K562 (cell line): ENCODE results near the gene MSTN. TPM values are rescaled to one million over a fixed set of nuclear protein-coding genes. Genes with fewer than 3 reads are reported as not detected.

Experiments used
- ATAC-seq: fragments of 200-7000 bp; cut with Tn5 transposase; 3 replicates; pipeline ENCODE4 v1.9.1; 2020; ENCODE audit warnings: moderate library complexity
- BruUV-seq: library from RNA; stranded (reverse); fragments of 400-500 nt; replicated peaks from 2 replicates; lab custom pipeline; 2021; lab: Mats Ljungman, UMichigan
- CTCF ChIA-PET: fragments of 300-600 bp; formaldehyde crosslinking; extraction: SDS; loops from one replicate; lab custom pipeline; 2021; ENCODE audit warnings: low intra/inter-chr PET ratio; lab: Yijun Ruan, JAX
- POLR2A ChIA-PET: fragments of 300-600, 350-650 bp; sonication (Branson Sonifier 250); formaldehyde crosslinking; extraction: SDS; loops from one replicate; lab custom pipeline; 2021; ENCODE audit warnings: antibody characterized with exemption, inconsistent platforms; lab: Yijun Ruan, JAX
- DNase-seq, 4 experiments: peaks; one replicate each; pipeline versions ENCODE4 v3.0.0 to v3.0.0-alpha.2; 2011 to 2018; ENCODE audit warnings: low spot score in 3 of 4, mixed read lengths in 3 of 4; ENCODE audit errors: extremely low read depth in 1 of 4
- FAIRE-seq: peaks from 2 replicates; lab custom pipeline; 2011; peaks lifted over from hg19 to GRCh38; lab: Jason Lieb, UNC
- H2AFZ ChIP-seq: 2 replicates; pipeline ENCODE4 v1.6.0; 2011; ENCODE audit warnings: low read depth, low read length, control low read depth, inconsistent platforms
- H3K27ac ChIP-seq: fragments of 200-600 bp; 3 replicates; pipeline ENCODE4 v1.8.0; 2011; ENCODE audit warnings: low read depth, mild to moderate bottlenecking, control low read depth, inconsistent platforms, low read length, moderate library complexity, mixed read lengths; ENCODE audit errors: extremely low read depth
- H3K27me3 ChIP-seq, 2 experiments: fragments of 300-600 bp in 1 of 2; 2 replicates in 1 of 2; 3 replicates in 1 of 2; pipeline versions ENCODE4 v1.6.0 to v1.8.0; 2011; ENCODE audit warnings: inconsistent platforms in 2 of 2, low read length in 2 of 2, mild to moderate bottlenecking in 1 of 2, mixed read lengths in 1 of 2, moderate library complexity in 1 of 2; ENCODE audit not compliant: control insufficient read depth in 2 of 2, insufficient read depth in 2 of 2
- H3K36me3 ChIP-seq: fragments of 300-600 bp; 3 replicates; pipeline ENCODE4 v1.8.0; 2011; ENCODE audit warnings: mild to moderate bottlenecking, low read length, inconsistent platforms; ENCODE audit not compliant: control insufficient read depth, insufficient read depth
- H3K4me1 ChIP-seq, 2 experiments: fragments of 200-600 bp in 1 of 2; replicated peaks in 1 of 2; 2 replicates in 1 of 2; 3 replicates in 1 of 2; pipeline versions ENCODE4 v1.5.1 to v1.8.0; 2011; ENCODE audit warnings: inconsistent platforms in 2 of 2, low read length in 2 of 2, mild to moderate bottlenecking in 1 of 2, mixed read lengths in 1 of 2, moderate library complexity in 1 of 2; ENCODE audit not compliant: control insufficient read depth in 2 of 2, insufficient read depth in 2 of 2
- H3K4me2 ChIP-seq: 2 replicates; pipeline ENCODE4 v1.6.1; 2011; ENCODE audit warnings: low read length, control low read depth, inconsistent platforms, mixed read lengths; ENCODE audit not compliant: insufficient read depth
- H3K4me3 ChIP-seq: fragments of 200-600 bp; sonication (generic), shearing (Covaris generic); 2 replicates; pipeline ENCODE4 v1.5.1; 2016; ENCODE audit warnings: control low read depth, inconsistent platforms
- H3K79me2 ChIP-seq: fragments of 200-600 bp; 3 replicates; pipeline ENCODE4 v1.8.0; 2011; ENCODE audit warnings: low read length, inconsistent platforms; ENCODE audit not compliant: control insufficient read depth, insufficient read depth
- H3K9ac ChIP-seq, 2 experiments: 2 replicates each; pipeline versions ENCODE4 v1.6.0 to v1.6.1; 2011; ENCODE audit warnings: low read depth in 2 of 2, low read length in 2 of 2, control low read depth in 1 of 2, inconsistent platforms in 1 of 2, mild to moderate bottlenecking in 1 of 2, mixed read lengths in 1 of 2; ENCODE audit not compliant: insufficient read depth in 1 of 2
- H3K9me1 ChIP-seq: one replicate; pipeline ENCODE4 v1.6.0; 2011; ENCODE audit warnings: inconsistent platforms, mild to moderate bottlenecking, low read length, moderate library complexity; ENCODE audit not compliant: control insufficient read depth, insufficient read depth
- H3K9me3 ChIP-seq: replicated peaks from 2 replicates; pipeline ENCODE4 v1.5.1; 2011; ENCODE audit warnings: low read depth, low read length, inconsistent platforms; ENCODE audit not compliant: control insufficient read depth, insufficient read depth
- H4K20me1 ChIP-seq: replicated peaks from 2 replicates; pipeline ENCODE4 v1.6.1; 2011; ENCODE audit warnings: low read length, inconsistent platforms, mixed read lengths; ENCODE audit not compliant: control insufficient read depth, insufficient read depth
- DPF2 ChIP-seq: fragments of 450-650 bp; IDR thresholded peaks from 2 replicates; pipeline ENCODE4 v1.6.1; 2016
- EGR1 ChIP-seq: fragments of 450-650 bp; conservative IDR thresholded peaks from 2 replicates; pipeline ENCODE4 v1.6.1; 2017; ENCODE audit warnings: mild to moderate bottlenecking
- ETV1 ChIP-seq: fragments of 450-650 bp; conservative IDR thresholded peaks from 2 replicates; pipeline ENCODE4 v1.6.1; 2016; ENCODE audit warnings: missing genetic modification characterization, control low read depth, low read depth, missing compliant biosample characterization
- MXI1 ChIP-seq: IDR thresholded peaks from 2 replicates; pipeline ENCODE4 v1.6.1; 2011; ENCODE audit warnings: low read depth, mild to moderate bottlenecking, improper control_type of control experiment, low read length
- NCOR1 ChIP-seq: fragments of 450-650 bp; IDR thresholded peaks from 2 replicates; pipeline ENCODE4 v1.6.1; 2016; ENCODE audit warnings: mild to moderate bottlenecking, moderate library complexity
- PCBP2 ChIP-seq: fragments of 200-400 bp; formaldehyde crosslinking; IDR thresholded peaks from 2 replicates; pipeline ENCODE4 v1.6.1; 2018; ENCODE audit warnings: low read length, low read depth, mild to moderate bottlenecking, moderate library complexity; ENCODE audit not compliant: poor library complexity, severe bottlenecking
- POLR2H ChIP-seq: IDR thresholded peaks from 2 replicates; pipeline ENCODE4 v1.6.1; 2016; ENCODE audit warnings: missing genetic modification characterization, low read depth, mild to moderate bottlenecking, control low read depth, missing compliant biosample characterization, moderate library complexity
- STAT5A ChIP-seq: IDR thresholded peaks from 2 replicates; pipeline ENCODE4 v1.6.1; 2012; ENCODE audit warnings: low read length, inconsistent platforms, borderline replicate concordance
- U2AF1 ChIP-seq: fragments of 200-400 bp; formaldehyde crosslinking; optimal IDR thresholded peaks from 2 replicates; pipeline ENCODE3; 2017; ENCODE audit warnings: mild to moderate bottlenecking, low read depth, low read length, moderate library complexity
- ZEB2 ChIP-seq: fragments of 450-650 bp; IDR thresholded peaks from 2 replicates; pipeline ENCODE4 v1.6.1; 2016
- ZNF408 ChIP-seq: fragments of 250-450 bp; sonication (Bioruptor Pico); IDR thresholded peaks from 2 replicates; pipeline ENCODE4 v1.4.0; 2020; ENCODE audit warnings: low read depth, mild to moderate bottlenecking, moderate library complexity
- ZNF57 ChIP-seq: fragments of 450-650 bp; formaldehyde crosslinking; IDR thresholded peaks from 2 replicates; pipeline ENCODE4 v1.4.0; 2020; ENCODE audit warnings: mild to moderate bottlenecking, moderate library complexity
- WGBS: fragments of 100-300 bp; shearing (Covaris generic); methylation state at CpG from one replicate; pipeline ENCODE4 v1.1.6; 2016; ENCODE audit warnings: low coverage, mixed read lengths; ENCODE audit not compliant: insufficient coverage; ENCODE audit errors: missing lambda C conversion rate; 5-methylcytosine and 5-hydroxymethylcytosine counted together
- in situ Hi-C: fragments of 300-500 bp; cut with MboI; formaldehyde crosslinking; loops from 4 replicates; pipeline ENCODE4 v1.15.0; 2018; ENCODE audit warnings: inconsistent platforms, mixed read lengths
- intact Hi-C: fragments of 100-400 bp; cut with micrococcal nuclease; formaldehyde crosslinking; loops from 2 replicates; pipeline ENCODE4 v1.14.2; 2022
- polyA plus RNA-seq, 8 experiments: library from polyadenylated mRNA; depleted of rRNA in 4 of 8; stranded (reverse) in 5 of 8; unstranded in 3 of 8; fragments of >200 nt; fragmentation: Nextera tagmentation in 2 of 8; fragmentation: Illumina TruSeq in 1 of 8; extraction: Ambion mirVana in 2 of 8; extraction: Trizol in 1 of 8; gene quantifications; 2 replicates each; pipeline versions ENCODE4 v1.2.1 to v1.2.3, GENCODE V29; 2011 to 2014; ENCODE audit warnings: inconsistent platforms in 1 of 8, missing spikeins in 1 of 8
- total RNA-seq, 7 experiments: library from RNA; depleted of rRNA in 6 of 7; stranded (reverse); fragments of >200 nt in 6 of 7; fragmentation: Illumina TruSeq in 2 of 7; extraction: Trizol in 2 of 7; gene quantifications; 2 replicates each; pipeline versions ENCODE4 v1.2.1 to v1.2.3, GENCODE V29; 2011 to 2021; ENCODE audit warnings: low replicate concordance in 1 of 7
- TF ChIP-seq, protein P1 (sequence below): fragments of 450-650 bp; conservative IDR thresholded peaks from 2 replicates; pipeline ENCODE4 v1.6.1; 2016; ENCODE audit warnings: missing genetic modification characterization, low read depth, mild to moderate bottlenecking, missing compliant biosample characterization, moderate library complexity
- TF ChIP-seq, protein P2 (sequence below): fragments of 200-800 bp; sonication (Bioruptor generic); IDR thresholded peaks from 2 replicates; pipeline ENCODE4 v1.6.1; 2016; ENCODE audit warnings: missing genetic modification characterization, missing compliant biosample characterization
- TF ChIP-seq, protein P3 (sequence below): sonication (generic); formaldehyde crosslinking; IDR thresholded peaks from 2 replicates; pipeline ENCODE4 v1.8.1; 2023; ENCODE audit warnings: mild to moderate bottlenecking, missing genetic modification reagents, moderate library complexity
- TF ChIP-seq, protein P4 (sequence below): fragments of 450-650 bp; formaldehyde crosslinking; IDR thresholded peaks from 2 replicates; pipeline ENCODE4 v1.4.0; 2022; ENCODE audit warnings: missing genetic modification characterization

MSTN gene
- total and polyA plus RNA-seq, 9 of the 15 experiments (the other 6 are each of a cell fraction or from before 2014, with no cell fraction given), result not detected

DNA sequence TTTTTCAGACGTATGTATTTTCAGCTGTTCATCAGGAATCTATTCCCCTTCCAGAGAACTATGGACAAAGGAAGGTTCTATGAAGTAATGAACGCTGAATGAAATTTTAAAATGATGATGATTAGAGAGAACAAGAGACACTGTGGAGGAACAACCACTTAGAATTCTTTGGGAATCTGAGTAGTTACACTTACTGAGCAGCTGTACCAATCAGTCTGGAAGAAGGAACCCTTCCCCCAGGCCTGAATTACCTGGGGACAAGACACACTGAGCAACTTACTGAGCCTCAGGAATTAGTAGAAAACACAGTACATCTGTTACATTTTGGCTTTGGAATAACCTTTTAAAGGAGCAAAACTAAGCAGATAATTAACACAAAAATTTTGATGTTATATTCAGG lies 1.9 kb downstream of the MSTN start:
- 20% methylated on average over 2 of the region's 2 CpGs for WGBS
- no peak for TF ChIP-seq ZNF408 (CRISPR knock-in tag)
- no peak for TF ChIP-seq DPF2
- no peak for TF ChIP-seq EGR1
- TF ChIP-seq POLR2H, result no peak
- TF ChIP-seq, protein P1, sequence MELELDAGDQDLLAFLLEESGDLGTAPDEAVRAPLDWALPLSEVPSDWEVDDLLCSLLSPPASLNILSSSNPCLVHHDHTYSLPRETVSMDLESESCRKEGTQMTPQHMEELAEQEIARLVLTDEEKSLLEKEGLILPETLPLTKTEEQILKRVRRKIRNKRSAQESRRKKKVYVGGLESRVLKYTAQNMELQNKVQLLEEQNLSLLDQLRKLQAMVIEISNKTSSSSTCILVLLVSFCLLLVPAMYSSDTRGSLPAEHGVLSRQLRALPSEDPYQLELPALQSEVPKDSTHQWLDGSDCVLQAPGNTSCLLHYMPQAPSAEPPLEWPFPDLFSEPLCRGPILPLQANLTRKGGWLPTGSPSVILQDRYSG (tag), result no peak
- TF ChIP-seq ZEB2, result no peak
- no peak for TF ChIP-seq NCOR1
- TF ChIP-seq, protein P2, sequence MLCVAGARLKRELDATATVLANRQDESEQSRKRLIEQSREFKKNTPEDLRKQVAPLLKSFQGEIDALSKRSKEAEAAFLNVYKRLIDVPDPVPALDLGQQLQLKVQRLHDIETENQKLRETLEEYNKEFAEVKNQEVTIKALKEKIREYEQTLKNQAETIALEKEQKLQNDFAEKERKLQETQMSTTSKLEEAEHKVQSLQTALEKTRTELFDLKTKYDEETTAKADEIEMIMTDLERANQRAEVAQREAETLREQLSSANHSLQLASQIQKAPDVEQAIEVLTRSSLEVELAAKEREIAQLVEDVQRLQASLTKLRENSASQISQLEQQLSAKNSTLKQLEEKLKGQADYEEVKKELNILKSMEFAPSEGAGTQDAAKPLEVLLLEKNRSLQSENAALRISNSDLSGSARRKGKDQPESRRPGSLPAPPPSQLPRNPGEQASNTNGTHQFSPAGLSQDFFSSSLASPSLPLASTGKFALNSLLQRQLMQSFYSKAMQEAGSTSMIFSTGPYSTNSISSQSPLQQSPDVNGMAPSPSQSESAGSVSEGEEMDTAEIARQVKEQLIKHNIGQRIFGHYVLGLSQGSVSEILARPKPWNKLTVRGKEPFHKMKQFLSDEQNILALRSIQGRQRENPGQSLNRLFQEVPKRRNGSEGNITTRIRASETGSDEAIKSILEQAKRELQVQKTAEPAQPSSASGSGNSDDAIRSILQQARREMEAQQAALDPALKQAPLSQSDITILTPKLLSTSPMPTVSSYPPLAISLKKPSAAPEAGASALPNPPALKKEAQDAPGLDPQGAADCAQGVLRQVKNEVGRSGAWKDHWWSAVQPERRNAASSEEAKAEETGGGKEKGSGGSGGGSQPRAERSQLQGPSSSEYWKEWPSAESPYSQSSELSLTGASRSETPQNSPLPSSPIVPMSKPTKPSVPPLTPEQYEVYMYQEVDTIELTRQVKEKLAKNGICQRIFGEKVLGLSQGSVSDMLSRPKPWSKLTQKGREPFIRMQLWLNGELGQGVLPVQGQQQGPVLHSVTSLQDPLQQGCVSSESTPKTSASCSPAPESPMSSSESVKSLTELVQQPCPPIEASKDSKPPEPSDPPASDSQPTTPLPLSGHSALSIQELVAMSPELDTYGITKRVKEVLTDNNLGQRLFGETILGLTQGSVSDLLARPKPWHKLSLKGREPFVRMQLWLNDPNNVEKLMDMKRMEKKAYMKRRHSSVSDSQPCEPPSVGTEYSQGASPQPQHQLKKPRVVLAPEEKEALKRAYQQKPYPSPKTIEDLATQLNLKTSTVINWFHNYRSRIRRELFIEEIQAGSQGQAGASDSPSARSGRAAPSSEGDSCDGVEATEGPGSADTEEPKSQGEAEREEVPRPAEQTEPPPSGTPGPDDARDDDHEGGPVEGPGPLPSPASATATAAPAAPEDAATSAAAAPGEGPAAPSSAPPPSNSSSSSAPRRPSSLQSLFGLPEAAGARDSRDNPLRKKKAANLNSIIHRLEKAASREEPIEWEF (CRISPR knock-in tag), result no peak
- TF ChIP-seq, protein P3, sequence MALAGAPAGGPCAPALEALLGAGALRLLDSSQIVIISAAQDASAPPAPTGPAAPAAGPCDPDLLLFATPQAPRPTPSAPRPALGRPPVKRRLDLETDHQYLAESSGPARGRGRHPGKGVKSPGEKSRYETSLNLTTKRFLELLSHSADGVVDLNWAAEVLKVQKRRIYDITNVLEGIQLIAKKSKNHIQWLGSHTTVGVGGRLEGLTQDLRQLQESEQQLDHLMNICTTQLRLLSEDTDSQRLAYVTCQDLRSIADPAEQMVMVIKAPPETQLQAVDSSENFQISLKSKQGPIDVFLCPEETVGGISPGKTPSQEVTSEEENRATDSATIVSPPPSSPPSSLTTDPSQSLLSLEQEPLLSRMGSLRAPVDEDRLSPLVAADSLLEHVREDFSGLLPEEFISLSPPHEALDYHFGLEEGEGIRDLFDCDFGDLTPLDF (CRISPR knock-in tag), result no peak
- no peak for TF ChIP-seq MXI1
- TF ChIP-seq STAT5A, result no peak
- TF ChIP-seq, protein P4, sequence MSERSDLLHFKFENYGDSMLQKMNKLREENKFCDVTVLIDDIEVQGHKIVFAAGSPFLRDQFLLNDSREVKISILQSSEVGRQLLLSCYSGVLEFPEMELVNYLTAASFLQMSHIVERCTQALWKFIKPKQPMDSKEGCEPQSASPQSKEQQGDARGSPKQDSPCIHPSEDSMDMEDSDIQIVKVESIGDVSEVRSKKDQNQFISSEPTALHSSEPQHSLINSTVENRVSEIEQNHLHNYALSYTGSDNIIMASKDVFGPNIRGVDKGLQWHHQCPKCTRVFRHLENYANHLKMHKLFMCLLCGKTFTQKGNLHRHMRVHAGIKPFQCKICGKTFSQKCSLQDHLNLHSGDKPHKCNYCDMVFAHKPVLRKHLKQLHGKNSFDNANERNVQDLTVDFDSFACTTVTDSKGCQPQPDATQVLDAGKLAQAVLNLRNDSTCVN (CRISPR knock-in tag), result no peak
- TF ChIP-seq ETV1, result no peak
- no peak for TF ChIP-seq U2AF1
- no peak for TF ChIP-seq ZNF57 (CRISPR knock-in tag)
- no peak for TF ChIP-seq PCBP2

More for the DNA sequence above, 1.9 kb downstream of the MSTN start:
- Histone ChIP-seq H3K27me3 (no peaks in the 10 kb centered on the region), H3K4me1 (no peaks in the 10 kb centered on the region), H3K9me3 (no peaks in the 10 kb centered on the region), H3K4me3 (no peak overlapping the region), H3K27ac (no peak overlapping the region), H3K9me1 (no peaks in the 10 kb centered on the region), H3K36me3 (no peaks in the 10 kb centered on the region), H3K79me2 (no peaks in the 10 kb centered on the region), H4K20me1 (no peaks in the 10 kb centered on the region), H2AFZ (peak overlapping the region; percentile 7; the same call in 1 of the 2 replicates), H3K4me2 (no peak overlapping the region), H3K9ac (no peak overlapping the region)
- CTCF ChIA-PET, result no interaction called here
- intact Hi-C loops, result no loop called here
- no peak for FAIRE-seq
- no peak for DNase-seq
- POLR2A ChIA-PET, result no interaction called here
- in situ Hi-C loops, result loop anchor here (25.0 kb wide), 1 partner anchor 573 kb away; no protein-coding TSS in a partner anchor
- BruUV-seq, result no TSS peak
- no peak for ATAC-seq
